ENCODE results near the gene TARBP2. TPM values are rescaled to one million over a fixed set of nuclear protein-coding genes. Genes with fewer than 3 reads are reported as not detected.

The TARBP2 gene, protein sequence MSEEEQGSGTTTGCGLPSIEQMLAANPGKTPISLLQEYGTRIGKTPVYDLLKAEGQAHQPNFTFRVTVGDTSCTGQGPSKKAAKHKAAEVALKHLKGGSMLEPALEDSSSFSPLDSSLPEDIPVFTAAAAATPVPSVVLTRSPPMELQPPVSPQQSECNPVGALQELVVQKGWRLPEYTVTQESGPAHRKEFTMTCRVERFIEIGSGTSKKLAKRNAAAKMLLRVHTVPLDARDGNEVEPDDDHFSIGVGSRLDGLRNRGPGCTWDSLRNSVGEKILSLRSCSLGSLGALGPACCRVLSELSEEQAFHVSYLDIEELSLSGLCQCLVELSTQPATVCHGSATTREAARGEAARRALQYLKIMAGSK
- 10 to 100 TPM; 32.3 to 34.9 TPM for total RNA-seq

- POLR2A ChIA-PET, result interaction anchor here (0.6 to 4.8 kb wide), 27 partner anchors 8 to 779 kb away, joined by 3 to 27 read pairs (median 4); partner anchors contain the start of genes AAAS, ATF7, ATP5MC2 and CBX5
- Mint-ChIP-seq H3K9me3 (no peaks in the 10 kb centered on the region), H3K27me3 (no peaks in the 10 kb centered on the region), H3K4me1 (peaks cover 21% of the 10 kb centered on the region), H3K27ac (peak within 1 kb of the TSS; percentile 90), H3K36me3 (peaks cover 6% of the 10 kb centered on the region), H3K4me3 (peak within 1 kb of the TSS; percentile 84)
- peak; percentile 93 for DNase-seq
- ATAC-seq (ENCODE audit: low read depth), result peak; percentile 82
Measured at GRCh38 chr12:53500776-53501614, at the start of gene TARBP2. Gene TARBP2, plus strand, starts transcription at chr12:53501283. Its CDS starts 126 bp downstream, at chr12:53501409.

DNA sequence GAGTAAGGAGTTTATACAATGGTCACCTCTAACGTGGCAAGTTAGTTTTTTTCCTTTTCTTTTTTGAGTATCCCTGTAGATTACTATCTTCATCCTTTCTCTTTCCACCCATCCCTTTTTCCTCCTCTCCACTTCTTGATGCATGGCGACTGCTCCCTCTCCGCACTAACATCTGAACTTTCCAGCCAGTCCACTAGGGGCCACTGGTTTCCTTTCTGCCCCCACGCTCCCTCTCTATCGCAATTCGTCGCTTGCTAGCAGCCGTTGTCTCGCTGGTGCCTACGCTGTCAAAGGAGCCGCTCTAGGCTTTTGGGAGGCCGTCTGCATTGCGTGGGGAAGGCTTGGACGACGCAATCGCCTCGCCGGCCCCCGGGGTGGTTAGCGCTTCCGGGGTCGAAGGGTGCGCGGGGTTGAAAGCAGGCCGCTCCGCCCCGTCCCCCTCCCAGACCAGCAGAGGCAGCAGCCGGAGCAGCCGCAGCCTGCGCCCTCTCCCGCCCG lies 49.4 kb upstream of the TARBP2 start, which contains the start of gene PCBP2:
Gene PCBP2 (plus strand): TSS at position 442 of the 498 bp plus-strand sequence. CDS start 2,699 bp downstream, outside the sequence.
- POLR2A ChIA-PET, result interaction anchor here (0.6 kb wide), 1 partner anchor 8 kb away, joined by 3 read pairs; no protein-coding TSS in a partner anchor
- peaks cover 36% of the 10 kb centered on the region for H3K36me3 Mint-ChIP-seq
- H3K9me3 Mint-ChIP-seq, result no peaks in the 10 kb centered on the region
- H3K27me3 Mint-ChIP-seq, result no peaks in the 10 kb centered on the region
- H3K27ac Mint-ChIP-seq, result peak within 1 kb of the TSS; percentile 100
- H3K4me3 Mint-ChIP-seq, result peak within 1 kb of the TSS; percentile 97
- peaks cover 25% of the 10 kb centered on the region for H3K4me1 Mint-ChIP-seq
- ATAC-seq (ENCODE audit: low read depth) (peak; percentile 99), DNase-seq (peak; percentile 95)

DNA sequence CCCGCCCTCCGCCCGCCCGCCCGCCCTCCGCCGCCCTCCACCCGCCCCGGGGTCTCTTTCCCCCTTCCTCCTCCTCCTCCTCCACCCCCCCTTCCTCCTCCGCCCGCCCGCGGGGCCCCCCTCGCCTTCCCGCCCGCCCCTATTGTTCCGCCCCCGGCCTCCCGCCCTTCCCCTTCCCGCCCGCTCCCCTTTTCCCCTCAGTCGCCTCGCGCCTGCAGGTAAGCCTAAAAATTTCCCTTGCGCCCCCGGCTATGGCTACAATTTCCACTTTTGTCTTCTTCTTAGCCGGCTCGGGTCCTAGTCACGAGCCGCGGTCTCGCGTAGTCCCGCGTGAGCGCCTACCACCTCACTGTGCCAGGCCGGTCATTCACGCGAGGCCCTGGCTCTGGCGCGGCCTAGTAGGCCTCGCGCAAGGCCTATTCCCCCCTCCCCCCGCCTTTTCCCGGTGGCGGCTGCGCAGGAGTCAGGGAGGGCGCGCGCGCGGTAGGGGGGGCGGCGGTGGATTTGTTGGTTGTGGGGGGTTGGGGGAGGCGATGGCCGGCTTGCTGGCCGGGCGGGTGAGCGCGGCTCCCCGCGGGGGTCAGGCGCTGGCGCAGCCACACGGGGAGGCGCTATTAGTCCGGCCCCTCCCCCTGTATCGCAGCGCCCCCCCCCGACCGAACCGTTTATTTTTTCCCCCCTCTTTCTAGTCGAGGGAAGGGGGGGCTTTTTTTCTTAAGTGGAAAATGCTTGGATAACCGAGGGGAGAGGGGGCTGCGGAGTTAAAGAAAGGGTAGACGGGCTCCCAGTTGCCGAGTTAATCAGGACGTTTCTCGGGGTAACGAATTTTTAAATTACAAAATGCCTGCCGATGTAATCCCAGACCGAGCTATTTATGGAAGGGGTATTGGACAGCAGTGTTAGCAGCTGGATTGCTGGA lies 48.7 kb upstream of the TARBP2 start:
- ATAC-seq (ENCODE audit: low read depth) (peak; percentile 12), DNase-seq (peak; percentile 86)
- Mint-ChIP-seq H3K9me3 (no peaks in the 10 kb centered on the region), H3K4me1 (peaks cover 26% of the 10 kb centered on the region), H3K36me3 (peaks cover 37% of the 10 kb centered on the region), H3K27ac (peak overlapping the region; percentile 100), H3K4me3 (peak overlapping the region; percentile 97), H3K27me3 (no peaks in the 10 kb centered on the region)
- POLR2A ChIA-PET, result interaction anchor here (0.7 to 1.2 kb wide), 6 partner anchors 9 to 500 kb away, joined by 3 to 4 read pairs (median 4); partner anchors contain the start of genes ESPL1 and TARBP2

GRCh38 chr12:53453953-53454640 lies 47.0 kb upstream of the TARBP2 start:
- POLR2A ChIA-PET, result interaction anchor here (0.6 to 1.0 kb wide), 2 partner anchors 13 to 72 kb away, joined by 3 read pairs; partner anchors contain the start of gene PRR13
- H3K36me3 Mint-ChIP-seq, result peaks cover 30% of the 10 kb centered on the region
- H3K27ac Mint-ChIP-seq, result peak overlapping the region; percentile 100
- no peaks in the 10 kb centered on the region for H3K9me3 Mint-ChIP-seq
- H3K4me1 Mint-ChIP-seq, result peaks cover 23% of the 10 kb centered on the region
- H3K27me3 Mint-ChIP-seq, result no peaks in the 10 kb centered on the region
- no peak for ATAC-seq (ENCODE audit: low read depth)
- no peak for DNase-seq
- peak overlapping the region; percentile 97 for H3K4me3 Mint-ChIP-seq

DNA sequence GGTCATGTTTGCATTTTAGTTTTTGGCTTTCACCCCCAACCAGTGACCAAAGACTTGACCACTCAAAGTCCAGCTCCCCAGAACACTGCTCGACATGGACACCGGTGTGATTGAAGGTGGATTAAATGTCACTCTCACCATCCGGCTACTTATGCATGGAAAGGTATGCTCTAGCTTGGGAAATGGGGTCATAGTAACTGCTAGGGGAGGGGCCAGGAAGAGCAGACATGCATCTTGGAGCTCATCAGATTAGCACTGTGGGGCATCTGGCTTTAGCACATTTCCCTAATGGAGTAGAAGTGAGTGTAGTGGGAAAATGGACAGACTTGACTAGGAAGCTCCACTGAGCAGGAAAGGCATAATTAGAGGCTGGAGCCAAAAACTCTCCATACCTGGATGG lies 46.4 kb upstream of the TARBP2 start:
- Mint-ChIP-seq H3K27me3 (no peaks in the 10 kb centered on the region), H3K4me1 (peaks cover 24% of the 10 kb centered on the region), H3K9me3 (no peaks in the 10 kb centered on the region), H3K4me3 (no peak overlapping the region), H3K36me3 (peaks cover 33% of the 10 kb centered on the region), H3K27ac (peak overlapping the region; percentile 3)
- no peak for DNase-seq
- no peak for ATAC-seq (ENCODE audit: low read depth)
- POLR2A ChIA-PET, result interaction anchor here (1.0 kb wide), 1 partner anchor 13 kb away, joined by 3 read pairs; the partner anchor contains the start of gene PRR13

GRCh38 chr12:53456654-53457366 lies 44.3 kb upstream of the TARBP2 start:
- POLR2A ChIA-PET, result no interaction called here
- Mint-ChIP-seq H3K4me3 (no peak overlapping the region), H3K27me3 (no peaks in the 10 kb centered on the region), H3K36me3 (peaks cover 48% of the 10 kb centered on the region), H3K27ac (no peak overlapping the region), H3K9me3 (no peaks in the 10 kb centered on the region), H3K4me1 (peaks cover 29% of the 10 kb centered on the region)
- no peak for ATAC-seq (ENCODE audit: low read depth)
- no peak for DNase-seq

DNA sequence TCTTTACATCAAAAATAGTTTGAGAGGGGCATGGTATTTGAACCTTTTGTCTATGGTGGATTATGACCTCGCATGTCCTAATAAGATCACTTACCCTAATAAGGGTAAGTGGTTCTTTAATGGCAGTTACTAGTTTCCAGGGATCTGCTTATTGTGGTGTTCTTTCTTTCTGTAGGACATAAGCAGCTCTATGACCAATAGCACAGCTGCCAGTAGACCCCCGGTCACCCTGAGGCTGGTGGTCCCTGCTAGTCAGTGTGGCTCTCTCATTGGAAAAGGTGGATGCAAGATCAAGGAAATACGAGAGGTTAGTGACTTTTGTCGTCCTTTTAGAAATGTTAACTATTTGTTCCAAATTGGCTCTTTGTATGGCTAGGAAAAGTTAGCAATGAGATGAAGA lies 42.0 kb upstream of the TARBP2 start:
- no peaks in the 10 kb centered on the region for H3K27me3 Mint-ChIP-seq
- peaks cover 52% of the 10 kb centered on the region for H3K36me3 Mint-ChIP-seq
- ATAC-seq (ENCODE audit: low read depth), result no peak
- H3K27ac Mint-ChIP-seq, result no peak overlapping the region
- POLR2A ChIA-PET, result interaction anchor here (0.6 kb wide), 1 partner anchor 9 kb away, joined by 5 read pairs; no protein-coding TSS in a partner anchor
- no peak overlapping the region for H3K4me3 Mint-ChIP-seq
- DNase-seq, result no peak
- no peaks in the 10 kb centered on the region for H3K9me3 Mint-ChIP-seq
- peaks cover 25% of the 10 kb centered on the region for H3K4me1 Mint-ChIP-seq

DNA sequence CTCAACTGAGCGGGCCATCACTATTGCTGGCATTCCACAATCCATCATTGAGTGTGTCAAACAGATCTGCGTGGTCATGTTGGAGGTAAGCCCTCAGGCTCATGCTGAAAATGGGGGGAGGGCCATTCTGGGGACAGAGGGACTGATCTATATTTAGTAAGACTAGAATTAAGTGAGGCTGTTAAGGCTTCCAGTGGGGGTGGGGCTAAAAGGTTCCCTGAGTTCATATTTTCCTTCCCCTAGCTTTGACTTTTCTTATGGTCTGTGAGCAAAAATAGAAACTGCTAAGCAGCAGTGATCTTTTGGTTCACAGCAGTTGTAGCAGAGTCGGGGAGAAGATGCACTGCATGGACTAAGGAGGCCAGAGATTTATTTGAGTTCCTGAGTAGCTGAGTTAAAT lies 40.0 kb upstream of the TARBP2 start:
- H3K4me1 Mint-ChIP-seq, result peaks cover 21% of the 10 kb centered on the region
- POLR2A ChIA-PET, result interaction anchor here (1.3 kb wide), 1 partner anchor 8 kb away, joined by 3 read pairs; no protein-coding TSS in a partner anchor
- H3K9me3 Mint-ChIP-seq, result no peaks in the 10 kb centered on the region
- DNase-seq (no peak), ATAC-seq (ENCODE audit: low read depth) (no peak)
- peaks cover 45% of the 10 kb centered on the region for H3K36me3 Mint-ChIP-seq
- no peaks in the 10 kb centered on the region for H3K27me3 Mint-ChIP-seq
- no peak overlapping the region for H3K4me3 Mint-ChIP-seq
- H3K27ac Mint-ChIP-seq, result peak overlapping the region; percentile 57

DNA sequence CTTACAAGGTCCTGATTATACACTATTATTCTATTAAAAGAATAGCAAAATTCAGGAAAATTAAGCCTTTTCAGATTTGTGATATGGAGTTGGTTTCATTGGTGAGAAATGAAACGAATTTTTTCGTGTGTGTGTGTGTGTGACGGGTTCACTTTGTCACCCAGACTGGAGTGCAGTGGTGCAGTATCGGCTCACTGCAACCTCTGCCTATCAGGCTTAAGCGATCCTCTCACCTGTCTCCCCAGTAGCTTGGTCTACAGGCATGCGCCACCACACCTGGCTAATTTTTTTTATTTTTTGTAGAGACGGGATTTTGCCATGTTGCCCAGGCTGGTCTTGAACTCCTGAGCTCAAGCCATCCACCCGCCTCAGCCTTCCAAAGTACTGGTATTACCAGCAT lies 39.5 kb upstream of the TARBP2 start:
- H3K27me3 Mint-ChIP-seq, result no peaks in the 10 kb centered on the region
- H3K4me1 Mint-ChIP-seq, result peaks cover 21% of the 10 kb centered on the region

GRCh38 chr12:53462935-53463334 lies 38.1 kb upstream of the TARBP2 start:
- ATAC-seq (ENCODE audit: low read depth) (no peak), DNase-seq (no peak)
- Mint-ChIP-seq H3K4me1 (peaks cover 23% of the 10 kb centered on the region), H3K4me3 (no peak overlapping the region), H3K27me3 (no peaks in the 10 kb centered on the region), H3K27ac (no peak overlapping the region), H3K36me3 (peaks cover 47% of the 10 kb centered on the region), H3K9me3 (no peaks in the 10 kb centered on the region)
- POLR2A ChIA-PET, result interaction anchor here (1.6 kb wide), 1 partner anchor 11 kb away, joined by 4 read pairs; no protein-coding TSS in a partner anchor

More for the DNA sequence above, 39.5 kb upstream of the TARBP2 start:
- no peak overlapping the region for H3K4me3 Mint-ChIP-seq
- H3K9me3 Mint-ChIP-seq, result no peaks in the 10 kb centered on the region
- ATAC-seq (ENCODE audit: low read depth) (no peak), DNase-seq (no peak)
- H3K27ac Mint-ChIP-seq, result no peak overlapping the region
- POLR2A ChIA-PET, result interaction anchor here (1.3 kb wide), 1 partner anchor 9 kb away, joined by 3 read pairs; no protein-coding TSS in a partner anchor
- peaks cover 46% of the 10 kb centered on the region for H3K36me3 Mint-ChIP-seq
